Femur (tissue), 1 donor: ENCODE results near the gene ABCA8.
"Not testable (repeated sequence)": the region's sequence is repeated elsewhere in the genome, so short reads cannot be mapped to it uniquely, and the experiment has no call there.

ENCODE experiments used
- DNase-seq: peaks from one replicate; pipeline ENCODE4 v3.0.0-alpha.2; 2017

ABCA8 gene

DNA sequence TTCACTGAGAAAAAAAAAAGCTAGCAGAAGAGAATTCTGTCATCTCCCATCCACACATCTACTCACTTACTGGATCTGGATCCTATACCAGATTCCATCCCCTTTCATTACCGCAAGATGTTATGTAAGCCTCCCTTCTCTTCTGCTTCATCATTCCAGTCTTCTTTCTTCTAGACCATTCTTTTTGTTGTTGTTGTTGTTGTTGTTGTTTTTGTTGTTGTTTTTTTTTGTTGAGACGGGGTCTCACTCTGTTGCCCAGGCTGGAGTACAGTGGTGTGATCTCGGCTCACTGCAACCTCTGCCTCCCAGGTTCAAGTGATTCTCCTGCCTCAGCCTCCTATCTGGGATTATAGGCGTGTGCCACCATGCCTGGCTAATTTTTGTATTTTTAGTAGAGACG is 131.0 kb downstream of the ABCA8 start:
- DNase-seq: not testable (repeated sequence)

DNA sequence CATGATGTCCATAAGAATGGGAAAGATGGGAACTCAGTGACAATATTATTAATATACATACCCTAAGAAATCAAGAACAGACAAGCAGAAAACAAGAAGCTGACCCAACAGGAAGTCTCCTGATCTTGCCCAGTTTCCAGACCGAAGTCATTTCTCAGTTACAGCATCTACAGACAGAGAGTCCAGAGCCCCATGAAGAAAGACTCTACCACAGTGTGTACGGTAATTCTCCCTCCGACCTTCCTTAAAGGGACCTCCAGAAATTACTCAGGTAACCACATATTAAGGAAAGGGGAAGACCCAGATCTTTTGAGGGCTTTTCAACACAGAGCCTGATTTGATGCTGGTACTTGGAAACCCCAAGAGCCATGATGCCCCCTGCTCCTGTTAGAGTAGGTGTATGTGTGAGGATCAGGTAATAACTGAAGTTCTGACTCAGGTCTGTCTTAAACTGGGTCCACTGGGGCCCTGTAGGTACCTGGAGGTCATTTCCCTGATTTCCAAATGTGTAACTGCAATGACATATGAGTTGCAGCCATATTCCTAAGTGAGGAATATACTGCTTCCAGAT is 132.4 kb downstream of the ABCA8 start:
- no peak for DNase-seq

DNA sequence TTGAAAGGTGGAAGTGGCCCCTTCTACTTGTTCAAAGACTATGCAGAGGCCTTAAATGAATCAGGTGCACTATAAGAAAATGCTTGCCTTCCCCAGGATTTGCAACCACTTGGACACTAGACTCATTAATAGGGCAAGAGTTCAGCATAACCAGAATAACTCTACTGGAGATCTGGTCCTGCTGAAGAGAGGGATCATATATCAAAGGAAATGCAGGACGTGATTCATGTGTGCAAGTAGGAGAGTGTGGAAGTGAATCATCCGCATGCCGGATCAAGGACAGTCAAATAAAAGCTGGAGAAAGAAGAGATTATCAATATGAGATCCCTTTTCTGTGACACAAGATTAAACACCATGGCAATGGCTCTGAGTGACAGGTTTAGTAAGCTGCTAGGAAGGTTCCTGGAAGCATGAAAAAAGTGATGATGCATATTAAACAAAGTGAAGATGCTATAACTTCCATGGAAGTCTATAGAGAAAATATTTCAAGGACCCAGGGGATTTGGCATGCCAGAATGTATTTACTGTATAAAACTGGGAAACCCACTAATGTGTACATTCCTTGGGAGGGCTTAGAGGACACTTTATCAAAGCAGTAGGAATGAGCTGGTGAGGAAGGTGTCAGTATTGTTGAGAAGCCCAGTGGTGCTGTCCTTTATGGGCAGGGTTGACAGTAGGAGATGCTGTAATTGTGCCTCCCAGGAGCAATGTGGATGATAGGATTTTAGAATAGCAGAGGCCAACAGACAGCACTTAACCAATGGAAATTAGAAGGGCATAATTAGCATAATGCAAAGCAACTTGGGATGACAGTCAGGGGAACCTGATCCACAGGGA is 133.1 kb downstream of the ABCA8 start:
- DNase-seq: no peak

DNA sequence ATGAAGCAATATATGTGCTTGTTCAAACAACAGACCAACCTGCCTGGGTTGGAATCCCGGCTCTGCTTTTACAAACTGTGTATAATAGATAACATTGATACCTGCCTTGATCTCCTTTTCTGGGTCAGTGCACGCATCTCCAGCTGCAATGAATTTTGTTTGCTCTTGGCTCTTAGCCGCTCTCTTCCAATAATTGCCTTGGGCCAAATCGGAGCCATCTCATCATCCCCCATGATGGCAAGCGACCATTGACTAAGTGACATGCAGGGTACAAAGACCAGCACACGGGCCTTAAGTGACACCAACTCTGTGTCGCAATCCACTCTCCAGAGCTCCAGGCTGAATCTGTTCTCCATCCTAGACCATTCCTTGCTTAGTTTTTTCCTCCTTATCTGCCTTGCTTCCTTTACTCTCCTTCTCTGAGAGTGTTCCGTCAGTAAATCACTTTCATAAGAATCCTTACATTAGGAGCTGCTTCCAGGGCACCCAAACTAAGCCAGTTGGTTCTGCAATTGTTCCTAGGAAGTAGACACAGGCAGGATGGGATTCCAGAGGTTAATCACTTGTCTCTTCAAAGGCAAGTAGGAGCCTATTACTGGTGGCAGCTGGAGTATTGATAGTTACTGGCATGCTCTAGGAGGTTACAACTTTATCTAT is 134.2 kb downstream of the ABCA8 start:
- DNase-seq: no peak

DNA sequence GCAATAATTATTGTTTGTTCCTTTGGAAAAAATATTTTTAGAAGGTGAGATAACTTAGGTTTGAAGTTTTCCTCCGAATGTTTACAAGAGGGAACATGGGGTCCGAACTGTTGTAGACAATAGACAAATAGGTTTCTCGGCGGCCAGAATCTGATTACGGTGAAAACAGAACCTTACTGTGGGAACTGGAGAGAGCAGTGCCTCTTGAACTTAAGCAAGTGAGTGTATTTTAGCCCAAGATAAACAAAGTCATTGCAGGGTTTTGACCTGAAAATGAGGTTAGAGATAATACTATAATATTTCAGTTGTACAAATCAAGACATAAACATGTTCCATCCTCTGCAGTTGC is 134.7 kb downstream of the ABCA8 start:
- DNase-seq: no peak

DNA sequence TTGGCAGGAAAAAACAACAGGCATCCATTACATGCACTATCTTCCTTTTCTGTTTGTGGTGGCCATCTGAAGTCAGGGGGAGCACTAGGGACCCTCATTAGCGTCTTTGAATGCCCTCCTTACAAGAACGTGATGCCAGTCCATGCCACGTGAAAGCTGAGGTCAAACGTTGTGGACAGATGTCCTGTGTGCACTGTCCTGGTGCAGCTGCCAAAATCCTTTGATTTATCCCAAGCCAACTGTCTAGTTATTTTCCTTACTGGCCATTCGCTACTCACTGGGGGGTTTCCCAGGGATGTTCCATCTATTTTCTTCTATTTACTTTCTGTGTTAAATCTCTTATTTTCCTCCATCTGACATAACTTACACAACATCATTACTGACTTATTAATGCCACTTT is 135.7 kb downstream of the ABCA8 start:
- DNase-seq: no peak
